GM23248 (cell line): Measurements from ENCODE around the gene SMAD4. TPM values are rescaled to one million over a fixed set of nuclear protein-coding genes. Genes with fewer than 3 reads are reported as not detected.
A peak's percentile ranks its signal among the peaks of the same experiment; 100 is the strongest.

Experiments
- DNase-seq: peaks from one replicate; pipeline ENCODE4 v3.0.0-alpha.2; 2015
- H2AFZ ChIP-seq: fragments of 200-600 bp; sonication (generic); 2 replicates; pipeline ENCODE4 v1.6.1; 2016; ENCODE audit warnings: antibody characterized with exemption
- H3F3A ChIP-seq: fragments of 200-600 bp; sonication (generic); 2 replicates; pipeline ENCODE4 v1.6.1; 2016; ENCODE audit warnings: mild to moderate bottlenecking, antibody characterized with exemption, mixed run types; ENCODE audit not compliant: insufficient read depth
- H3K27ac ChIP-seq: fragments of 200-600 bp; sonication (generic); 2 replicates; pipeline ENCODE4 v1.5.1; 2016; ENCODE audit warnings: mild to moderate bottlenecking
- H3K27me3 ChIP-seq: fragments of 200-600 bp; sonication (generic); replicated peaks from 2 replicates; pipeline ENCODE4 v1.6.1; 2016; ENCODE audit warnings: mild to moderate bottlenecking; ENCODE audit not compliant: insufficient read depth
- H3K36me3 ChIP-seq: fragments of 200-600 bp; sonication (generic); 2 replicates; pipeline ENCODE4 v1.6.1; 2016; ENCODE audit warnings: low read depth, mild to moderate bottlenecking
- H3K4me1 ChIP-seq: fragments of 200-600 bp; sonication (generic); 2 replicates; pipeline ENCODE4 v1.6.1; 2016; ENCODE audit warnings: mild to moderate bottlenecking; ENCODE audit not compliant: insufficient read depth
- H3K4me2 ChIP-seq: fragments of 200-600 bp; sonication (generic); one replicate; pipeline ENCODE4 v1.6.1; 2016; ENCODE audit warnings: mild to moderate bottlenecking; ENCODE audit not compliant: unreplicated experiment
- H3K4me3 ChIP-seq: fragments of 200-600 bp; sonication (generic); 2 replicates; pipeline ENCODE4 v1.5.1; 2016; ENCODE audit warnings: mild to moderate bottlenecking
- H3K79me2 ChIP-seq: fragments of 200-600 bp; sonication (generic); 2 replicates; pipeline ENCODE4 v1.6.1; 2016; ENCODE audit warnings: mild to moderate bottlenecking; ENCODE audit not compliant: insufficient read depth
- H3K9ac ChIP-seq: fragments of 200-600 bp; sonication (generic); 2 replicates; pipeline ENCODE4 v1.6.1; 2016; ENCODE audit warnings: mild to moderate bottlenecking
- H3K9me2 ChIP-seq: fragments of 200-600 bp; sonication (generic); 2 replicates; pipeline ENCODE4 v1.6.1; 2016; ENCODE audit warnings: mixed run types, mild to moderate bottlenecking, moderate library complexity; ENCODE audit not compliant: insufficient read depth
- H3K9me3 ChIP-seq: fragments of 200-600 bp; sonication (generic); one replicate; pipeline ENCODE4 v1.6.1; 2017; ENCODE audit warnings: low read depth
- H4K20me1 ChIP-seq: fragments of 200-600 bp; sonication (generic); 2 replicates; pipeline ENCODE4 v1.6.0; 2016; ENCODE audit not compliant: insufficient read depth
- EZH2 ChIP-seq: fragments of 200-600 bp; sonication (generic); IDR thresholded peaks from 2 replicates; pipeline ENCODE4 v1.6.1; 2018; ENCODE audit warnings: antibody characterized with exemption, mild to moderate bottlenecking; ENCODE audit not compliant: insufficient read depth, poor library complexity, severe bottlenecking
- EZH2phosphoT487 ChIP-seq: fragments of 200-600 bp; sonication (generic); IDR thresholded peaks from 2 replicates; pipeline ENCODE4 v1.6.1; 2018; ENCODE audit warnings: antibody characterized with exemption, moderate library complexity, mild to moderate bottlenecking, low read depth; ENCODE audit not compliant: insufficient read depth
- WGBS, 2 experiments: methylation state at CpG; one replicate each; pipeline ENCODE4 v1.1.6; 2015 to 2017; ENCODE audit warnings: low lambda C conversion rate in 2 of 2, low coverage in 1 of 2; ENCODE audit errors: missing lambda C conversion rate in 2 of 2; 5-methylcytosine and 5-hydroxymethylcytosine counted together
- in situ Hi-C: fragments of 300-500 bp; cut with MboI; formaldehyde crosslinking; loops from 2 replicates; pipeline ENCODE4 v1.15.0; 2020
- polyA plus RNA-seq: library from polyadenylated mRNA; unstranded; fragments of >200 nt; fragmentation: Nextera tagmentation; extraction: Ambion mirVana; gene quantifications from 2 replicates; pipeline ENCODE4 v1.2.1, GENCODE V29; 2016
- total RNA-seq: library from RNA; depleted of rRNA; stranded (reverse); fragments of >200 nt; shearing (Covaris generic); gene quantifications from 2 replicates; pipeline ENCODE4 v1.2.3, GENCODE V29; 2014

Gene SMAD4
- total and polyA plus RNA-seq, 2 experiments from 2014 or later: 39.6 to 90.4 TPM

- H3K36me3 ChIP-seq: peaks cover 42% of the 10 kb centered on the region
- H3K9me3 ChIP-seq: no peaks in the 10 kb centered on the region
- H2AFZ ChIP-seq: no peak overlapping the region
- no peak overlapping the region for H3K9ac ChIP-seq
- H3K27ac ChIP-seq: no peak overlapping the region
- peaks cover 99% of the 10 kb centered on the region for H3K79me2 ChIP-seq
- no peak overlapping the region for H3K4me3 ChIP-seq
- peaks cover 15% of the 10 kb centered on the region for H3K4me1 ChIP-seq
- TF ChIP-seq EZH2 (no peak), EZH2phosphoT487 (no peak)
- in situ Hi-C loops: no loop called here
- H3K4me2 ChIP-seq: no peak overlapping the region
- H4K20me1 ChIP-seq: 0 out of 2 replicates have a peak, but pooled peaks cover 5% of the 10 kb centered on the region
- H3K27me3 ChIP-seq: no peaks in the 10 kb centered on the region
- DNase-seq: no peak
- peaks cover 11% of the 10 kb centered on the region; the same call in 1 of the 2 replicates for H3F3A ChIP-seq
- no peaks in the 10 kb centered on the region for H3K9me2 ChIP-seq
Measured at GRCh38 chr18:51053814-51054213, 23.8 kb downstream of the SMAD4 start.

- H4K20me1 ChIP-seq: 0 out of 2 replicates have a peak, but pooled peaks cover 5% of the 10 kb centered on the region
- in situ Hi-C loops: no loop called here
Measured at GRCh38 chr18:51054764-51055163, 24.8 kb downstream of the SMAD4 start.

GRCh38 chr18:51059969-51060368 lies 30.0 kb downstream of the SMAD4 start:
- Histone ChIP-seq H3K4me2 (no peak overlapping the region), H2AFZ (no peak overlapping the region), H3K79me2 (peaks cover 92% of the 10 kb centered on the region), H3K9ac (no peak overlapping the region), H3K9me2 (no peaks in the 10 kb centered on the region), H3F3A (no peaks in the 10 kb centered on the region; the same call in 1 of the 2 replicates), H4K20me1 (0 out of 2 replicates have a peak, but pooled peaks cover 5% of the 10 kb centered on the region), H3K9me3 (no peaks in the 10 kb centered on the region), H3K27me3 (no peaks in the 10 kb centered on the region), H3K36me3 (peaks cover 64% of the 10 kb centered on the region), H3K4me3 (no peak overlapping the region), H3K4me1 (peaks cover 4% of the 10 kb centered on the region), H3K27ac (no peak overlapping the region)
- no peak for DNase-seq
- in situ Hi-C loops: no loop called here
- no peak for TF ChIP-seq EZH2
- TF ChIP-seq EZH2phosphoT487: no peak
- WGBS, 2 experiments: 96 to 98% methylated on average over 3 of the region's 3 CpGs

More at GRCh38 chr18:51054764-51055163, 24.8 kb downstream of the SMAD4 start:
- TF ChIP-seq EZH2phosphoT487 (no peak), EZH2 (no peak)
- H3F3A ChIP-seq: peaks cover 11% of the 10 kb centered on the region; the same call in 1 of the 2 replicates
- no peak overlapping the region for H2AFZ ChIP-seq
- peaks cover 98% of the 10 kb centered on the region for H3K79me2 ChIP-seq
- H3K4me3 ChIP-seq: no peak overlapping the region
- no peaks in the 10 kb centered on the region for H3K9me3 ChIP-seq
- no peaks in the 10 kb centered on the region for H3K9me2 ChIP-seq
- no peak overlapping the region for H3K27ac ChIP-seq
- peaks cover 15% of the 10 kb centered on the region for H3K4me1 ChIP-seq
- H3K4me2 ChIP-seq: no peak overlapping the region
- no peak overlapping the region for H3K9ac ChIP-seq
- H3K27me3 ChIP-seq: no peaks in the 10 kb centered on the region
- WGBS, 2 experiments: 84 to 92% methylated on average over 3 of the region's 3 CpGs
- H3K36me3 ChIP-seq: peaks cover 41% of the 10 kb centered on the region
- DNase-seq: peak; percentile 66

GRCh38 chr18:51064256-51064655 lies 34.2 kb downstream of the SMAD4 start:
- Histone ChIP-seq H3K9ac (no peak overlapping the region), H3K27me3 (no peaks in the 10 kb centered on the region), H3F3A (peaks cover 32% of the 10 kb centered on the region), H3K79me2 (peaks cover 70% of the 10 kb centered on the region), H3K9me3 (no peaks in the 10 kb centered on the region), H3K4me3 (no peak overlapping the region), H3K4me2 (no peak overlapping the region), H3K27ac (no peak overlapping the region), H3K36me3 (peaks cover 37% of the 10 kb centered on the region), H2AFZ (no peak overlapping the region), H3K9me2 (no peaks in the 10 kb centered on the region), H3K4me1 (peaks cover 25% of the 10 kb centered on the region), H4K20me1 (no peaks in the 10 kb centered on the region)
- no peak for TF ChIP-seq EZH2
- no peak for TF ChIP-seq EZH2phosphoT487
- in situ Hi-C loops: no loop called here
- no peak for DNase-seq

GRCh38 chr18:51066273-51066672 lies 36.3 kb downstream of the SMAD4 start:
- WGBS, 2 experiments: 62 to 63% methylated on average over 4 of the region's 4 CpGs

More at GRCh38 chr18:51066273-51066672, 36.3 kb downstream of the SMAD4 start:
- H4K20me1 ChIP-seq: no peaks in the 10 kb centered on the region
- in situ Hi-C loops: no loop called here
- H3K9ac ChIP-seq: no peak overlapping the region
- peaks cover 52% of the 10 kb centered on the region for H3F3A ChIP-seq
- H3K4me1 ChIP-seq: peaks cover 45% of the 10 kb centered on the region
- peaks cover 21% of the 10 kb centered on the region for H3K36me3 ChIP-seq
- H3K27me3 ChIP-seq: no peaks in the 10 kb centered on the region
- no peak overlapping the region for H3K4me3 ChIP-seq
- no peaks in the 10 kb centered on the region for H3K9me3 ChIP-seq
- TF ChIP-seq EZH2phosphoT487 (no peak), EZH2 (no peak)
- no peaks in the 10 kb centered on the region for H3K9me2 ChIP-seq
- H3K4me2 ChIP-seq: no peak overlapping the region
- no peak overlapping the region for H3K27ac ChIP-seq
- peaks cover 64% of the 10 kb centered on the region for H3K79me2 ChIP-seq
- DNase-seq: peak; percentile 58
- H2AFZ ChIP-seq: no peak overlapping the region
